Activated CD4-positive, alpha-beta T cell treated with anti-CD3 and anti-CD28 coated beads, Interleukin-2, Interleukin-4, amounts not matched to agents 100 ng/mL and 50 ng/mL, durations not matched to agents 16 hours and 8 hours (primary cell): ENCODE data around the gene TANC1.

Experiments
- DNase-seq: peaks from one replicate; pipeline ENCODE4 v3.0.0-alpha.2; 2020; ENCODE audit warnings: low spot score

The TANC1 gene

DNA sequence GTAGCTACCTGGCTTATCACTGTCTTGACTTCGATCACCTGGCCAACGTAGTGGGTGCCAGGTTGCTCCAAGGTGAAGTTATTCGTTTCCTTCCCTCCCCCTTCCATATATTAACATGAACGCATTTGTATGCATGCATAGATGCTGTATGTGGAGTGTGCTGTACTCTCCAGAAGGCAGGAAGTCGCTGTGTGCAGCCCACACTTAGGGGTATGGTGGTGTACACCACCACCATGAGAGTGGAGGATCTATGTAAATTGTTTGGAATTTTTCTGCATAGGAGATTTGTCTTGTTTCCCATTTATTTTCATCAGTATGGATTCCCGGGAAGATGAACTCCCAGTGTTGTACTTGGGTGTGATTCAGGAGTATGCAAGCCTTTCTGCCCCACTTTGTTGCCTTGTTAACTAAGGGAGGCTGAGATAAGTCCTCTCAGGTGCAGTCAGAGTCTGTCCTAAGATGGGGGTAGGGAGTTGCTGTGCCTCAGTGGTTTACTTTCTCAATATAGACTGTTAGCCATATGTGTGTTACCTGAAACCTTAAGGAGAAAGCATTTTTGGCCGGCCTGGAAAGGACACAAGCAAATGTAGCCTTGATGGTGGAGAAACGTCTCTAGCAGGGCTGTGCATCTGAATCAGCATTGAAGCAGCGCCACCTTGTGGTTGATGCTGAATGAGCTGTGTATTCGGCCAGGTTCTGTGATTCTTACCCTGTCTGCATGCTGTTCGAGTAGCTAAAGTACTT, 149.8 kb downstream of the TANC1 start:
- peak; percentile 76 for DNase-seq

DNA sequence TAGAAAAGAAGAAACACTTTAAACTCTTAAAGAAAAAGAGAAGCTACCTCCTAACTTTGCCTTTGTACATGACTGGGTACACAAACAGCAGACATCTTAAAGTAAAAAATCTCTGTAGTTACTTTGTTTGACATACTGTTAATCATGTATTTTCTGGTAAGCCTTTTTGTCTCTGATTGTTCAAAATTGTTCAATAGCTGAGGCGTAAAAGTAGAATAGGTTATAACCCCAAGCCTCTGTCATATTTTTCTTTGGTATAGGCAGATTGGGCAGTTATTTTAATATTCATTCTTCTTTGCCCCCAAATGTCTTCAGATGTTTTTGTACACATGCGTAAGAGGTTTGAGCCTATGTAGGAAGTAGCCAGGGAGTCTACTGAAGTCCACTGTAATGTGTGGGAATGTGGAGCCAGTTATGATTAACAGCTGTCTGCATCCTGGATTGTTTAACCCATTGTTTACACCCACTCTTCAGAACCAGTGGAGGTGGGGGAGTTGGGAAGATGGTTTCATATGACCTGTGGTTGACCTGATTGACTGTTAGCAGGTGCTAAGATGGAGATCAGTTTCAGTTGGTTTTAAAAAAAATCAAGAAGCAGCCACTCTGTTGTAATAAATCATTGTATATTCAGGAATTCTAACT, 150.5 kb downstream of the TANC1 start:
- DNase-seq = no peak

DNA sequence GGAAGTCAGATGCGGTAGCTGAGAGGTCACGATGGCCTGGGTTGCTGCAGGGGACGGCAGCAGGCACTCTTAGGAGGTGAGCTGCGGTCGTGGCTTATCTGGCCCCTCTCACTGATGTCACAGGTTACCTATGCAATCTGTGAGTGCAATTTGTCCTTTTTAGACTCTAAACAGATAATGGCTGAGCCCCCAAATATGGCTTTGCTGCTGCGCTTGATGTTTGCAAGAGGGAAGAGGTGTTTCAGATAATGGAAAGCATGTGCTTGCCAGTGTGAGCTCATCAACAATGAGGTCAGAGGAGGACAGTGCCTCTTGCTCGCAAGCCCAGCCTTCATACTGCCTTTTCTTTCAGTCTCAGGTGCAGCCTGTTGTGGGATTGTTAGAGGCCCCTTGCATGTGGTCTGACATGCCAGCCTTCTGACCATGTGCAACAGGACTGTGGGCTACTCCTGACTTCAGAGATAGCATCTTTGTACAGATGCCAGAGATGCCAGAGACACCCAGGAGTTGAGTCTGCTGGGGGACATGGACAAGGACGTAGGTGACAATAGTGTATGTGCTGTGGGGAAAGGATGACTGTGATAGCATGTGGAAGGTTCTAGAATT, 151.3 kb downstream of the TANC1 start:
- no peak for DNase-seq

- DNase-seq = no peak
Observed at GRCh38 chr2:159123786-159124185, 155.3 kb downstream of the TANC1 start.

GRCh38 chr2:159124441-159124911, 156.0 kb downstream of the TANC1 start:
- DNase-seq = no peak

GRCh38 chr2:159124931-159125467, 156.6 kb downstream of the TANC1 start:
- DNase-seq = no peak

DNA sequence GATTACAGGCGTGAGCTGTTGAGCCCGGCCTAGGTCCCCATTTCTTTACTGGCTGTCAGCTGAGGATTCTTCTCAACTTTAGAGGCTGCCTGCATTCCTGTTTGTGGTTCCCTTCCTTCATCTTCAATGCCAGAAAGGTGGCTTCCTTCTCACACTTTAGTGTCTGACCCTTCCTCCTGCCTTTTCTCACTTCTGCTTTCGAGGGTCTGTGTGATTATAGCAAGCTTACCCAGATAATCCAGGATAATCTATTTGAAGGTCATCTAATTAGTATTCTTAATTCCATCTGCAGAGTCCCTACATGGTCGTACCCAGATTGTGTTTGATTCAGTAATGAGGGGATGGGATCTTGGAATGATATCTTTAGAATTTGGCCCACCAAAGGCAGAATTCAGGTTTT, 157.4 kb downstream of the TANC1 start:
- no peak for DNase-seq

GRCh38 chr2:159126432-159127022, 158.1 kb downstream of the TANC1 start:
- DNase-seq = no peak

DNA sequence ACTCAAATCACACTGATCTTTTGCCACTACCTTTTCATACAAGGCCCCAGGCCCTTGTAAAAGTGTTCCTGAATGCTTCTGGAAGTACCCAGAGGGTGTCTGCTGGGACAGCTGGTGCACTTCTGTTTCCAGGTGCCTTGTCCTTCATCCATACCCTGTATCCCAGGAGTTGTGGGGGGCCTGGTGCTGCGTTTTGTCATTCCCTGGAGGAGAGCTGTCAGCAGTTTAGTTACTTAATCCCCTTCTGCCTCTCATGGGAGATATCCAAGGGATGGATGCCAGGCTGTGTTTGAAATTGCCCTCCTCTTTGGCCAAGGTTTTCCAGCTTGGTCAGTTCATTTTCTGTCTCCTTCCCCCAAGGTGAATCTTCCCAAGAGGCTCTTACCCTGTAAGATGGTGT, 159.8 kb downstream of the TANC1 start:
- no peak for DNase-seq

DNA sequence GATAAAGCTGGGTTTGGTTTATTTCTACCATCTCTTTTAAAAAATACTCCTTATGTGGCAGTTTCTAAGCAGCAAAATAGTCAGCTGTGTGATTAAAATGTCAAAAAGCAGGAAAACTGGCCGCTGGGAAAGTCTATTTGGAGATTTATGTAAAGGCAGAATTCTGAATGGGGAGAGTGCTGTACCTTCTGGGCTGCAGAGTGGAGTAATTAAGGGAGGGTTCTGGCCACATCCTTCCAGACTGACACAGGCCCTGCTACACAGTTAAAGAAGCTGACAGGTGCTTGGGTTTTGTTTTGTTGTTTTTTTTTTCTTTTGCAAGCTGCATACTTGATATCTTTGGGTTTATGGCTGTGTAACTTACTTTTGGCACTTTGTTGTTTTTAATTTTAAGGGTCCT, 160.8 kb downstream of the TANC1 start:
- no peak for DNase-seq

- DNase-seq = no peak
Observed at GRCh38 chr2:159129824-159130223, 161.4 kb downstream of the TANC1 start.

GRCh38 chr2:159130302-159130701, 161.9 kb downstream of the TANC1 start:
- no peak for DNase-seq

GRCh38 chr2:159131267-159131913, 162.9 kb downstream of the TANC1 start:
- no peak for DNase-seq

GRCh38 chr2:159131914-159132281, 163.5 kb downstream of the TANC1 start:
- no peak for DNase-seq

DNA sequence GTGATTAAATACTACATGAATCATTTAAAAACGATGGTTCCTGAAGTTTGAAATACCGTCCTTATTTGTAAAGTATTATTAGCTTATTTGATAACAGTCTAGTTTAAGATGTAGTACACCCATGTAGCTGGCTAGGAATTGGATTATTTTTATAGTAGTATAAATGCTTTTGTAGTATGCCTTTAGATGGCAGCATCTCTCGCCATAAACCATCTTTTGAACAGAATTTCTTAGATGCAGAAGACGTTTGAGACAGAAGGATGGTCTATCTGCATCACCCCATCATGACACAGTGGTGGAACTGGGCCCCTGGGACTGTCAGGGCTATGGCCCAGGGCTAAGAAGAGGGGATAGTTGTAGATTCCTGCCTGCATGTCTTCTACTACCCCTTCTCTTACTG, 165.4 kb downstream of the TANC1 start:
- DNase-seq = no peak

DNA sequence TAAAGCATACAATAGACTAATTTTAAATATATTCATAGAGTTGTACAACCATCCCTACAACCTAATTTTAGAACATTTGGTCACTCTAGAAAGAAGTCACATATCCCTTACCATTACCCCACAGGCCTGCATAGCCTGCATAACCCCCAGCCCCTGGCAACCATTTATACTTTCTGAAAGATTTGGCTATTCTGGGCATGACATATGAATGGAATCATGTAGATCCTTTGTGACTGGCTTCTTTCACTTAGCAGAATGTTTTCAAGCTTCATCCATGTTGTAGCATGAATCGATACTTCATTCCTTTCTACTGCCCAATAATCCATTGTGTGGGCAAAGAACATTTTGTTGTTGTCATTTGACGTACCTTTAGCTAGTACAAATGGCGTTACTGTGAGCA, 166.5 kb downstream of the TANC1 start:
- no peak for DNase-seq

DNA sequence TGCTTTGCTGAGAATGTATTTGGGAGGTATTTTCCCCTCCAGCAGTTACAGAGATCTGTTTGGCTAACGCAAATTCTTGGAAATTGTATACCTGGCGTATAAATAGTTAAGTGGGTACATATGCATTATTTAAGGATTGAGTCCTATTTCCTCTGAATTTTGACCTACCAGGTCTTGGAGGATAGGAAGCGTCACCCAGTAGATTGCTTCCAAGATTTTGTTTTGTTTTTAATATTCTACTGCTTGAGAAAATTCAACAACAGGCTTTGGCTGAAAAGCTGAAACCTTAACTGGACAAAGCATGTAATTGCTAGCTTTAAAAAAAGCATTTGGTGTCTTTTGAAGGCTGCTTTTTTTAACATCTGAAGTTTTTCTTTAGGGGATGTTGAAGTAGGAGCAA, 168.0 kb downstream of the TANC1 start:
- DNase-seq = no peak

GRCh38 chr2:159137511-159138241, 169.2 kb downstream of the TANC1 start:
- no peak for DNase-seq

GRCh38 chr2:159138642-159139182, 170.3 kb downstream of the TANC1 start:
- DNase-seq = no peak

GRCh38 chr2:159139216-159139933, 170.9 kb downstream of the TANC1 start:
- DNase-seq = no peak
